HG03575 (cell line): Measurements from ENCODE around the gene TIMP2.
"Not testable (repeated sequence)": the region's sequence is repeated elsewhere in the genome, so short reads cannot be mapped to it uniquely, and the experiment has no call there.

ENCODE experiments used
- ATAC-seq: cut with Tn5 transposase; IDR thresholded peaks from one replicate; pipeline ENCODE4 v1.9.1; 2021; ENCODE audit not compliant: unreplicated experiment, insufficient number of reproducible peaks, low FRiP score; ENCODE audit errors: extremely low read depth

The TIMP2 gene

DNA sequence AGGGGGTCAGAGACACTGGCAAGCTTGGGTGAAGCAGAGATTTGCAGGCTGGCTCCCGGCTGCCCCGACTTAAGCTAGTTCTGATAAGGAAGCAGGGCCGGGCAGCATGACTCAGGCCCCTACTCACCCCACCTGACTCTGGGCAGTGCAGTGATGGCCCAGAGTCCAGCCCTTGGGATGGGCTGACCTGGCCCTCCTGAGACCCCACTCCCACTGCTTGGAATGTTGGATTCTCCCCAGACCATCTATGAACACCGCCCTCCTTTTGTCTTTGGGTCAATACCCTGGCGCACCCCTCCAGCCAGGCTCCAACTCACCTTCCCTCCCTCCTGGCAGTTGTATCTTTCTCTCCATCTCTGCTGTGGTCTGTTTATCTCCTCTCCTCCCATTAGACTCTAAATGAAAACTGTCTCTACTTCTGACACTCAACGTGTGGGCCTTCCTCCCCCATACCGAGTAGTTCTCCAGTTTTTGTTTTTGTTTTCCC is 33.5 kb upstream of the TIMP2 start:
- ATAC-seq, result no peak

DNA sequence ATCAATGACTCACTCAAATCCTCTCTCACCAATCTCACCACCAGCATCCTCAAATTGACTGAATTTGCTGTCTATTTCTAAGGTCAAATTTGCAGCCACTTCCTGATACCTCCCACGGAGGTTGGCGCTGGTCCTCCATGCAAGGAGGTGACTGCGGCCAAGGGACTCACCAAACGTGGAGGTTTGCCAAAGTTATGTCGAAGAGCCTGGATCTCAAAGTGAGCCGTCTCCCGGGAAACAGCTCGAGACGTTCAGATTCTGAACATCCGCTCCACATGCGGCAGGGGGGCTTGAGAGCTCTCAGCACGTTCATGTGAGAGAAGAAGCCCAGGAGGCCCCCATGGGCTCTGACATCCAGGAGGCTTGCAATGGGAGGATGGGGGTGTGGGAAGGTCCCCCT is 31.9 kb upstream of the TIMP2 start:
- ATAC-seq, result no peak

GRCh38 chr17:78956254-78956653 is 31.1 kb upstream of the TIMP2 start:
- ATAC-seq, result no peak

GRCh38 chr17:78954684-78955083 is 29.5 kb upstream of the TIMP2 start:
- no peak for ATAC-seq

- ATAC-seq, result no peak
Measured at GRCh38 chr17:78953356-78954350, 28.5 kb upstream of the TIMP2 start.

DNA sequence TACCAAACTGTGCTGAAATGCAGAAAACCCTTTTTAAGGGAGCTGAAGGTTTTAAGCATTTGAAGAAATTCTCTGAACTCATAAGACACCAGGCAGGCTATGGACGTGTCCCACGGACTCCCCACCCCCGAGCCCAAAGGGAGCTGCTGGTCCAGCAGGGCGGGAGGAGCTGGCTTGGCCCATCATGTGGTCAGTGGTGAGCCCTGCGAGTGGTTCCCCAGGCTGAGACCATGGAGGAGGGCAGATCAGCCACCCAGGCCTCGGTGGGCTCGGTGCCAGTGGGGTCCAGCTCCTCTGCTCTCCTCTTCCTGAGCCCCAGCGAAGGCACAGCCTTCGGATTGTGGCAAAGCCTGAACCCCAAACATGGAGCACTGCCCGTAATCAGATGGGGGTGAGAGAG is 27.5 kb upstream of the TIMP2 start:
- no peak for ATAC-seq

DNA sequence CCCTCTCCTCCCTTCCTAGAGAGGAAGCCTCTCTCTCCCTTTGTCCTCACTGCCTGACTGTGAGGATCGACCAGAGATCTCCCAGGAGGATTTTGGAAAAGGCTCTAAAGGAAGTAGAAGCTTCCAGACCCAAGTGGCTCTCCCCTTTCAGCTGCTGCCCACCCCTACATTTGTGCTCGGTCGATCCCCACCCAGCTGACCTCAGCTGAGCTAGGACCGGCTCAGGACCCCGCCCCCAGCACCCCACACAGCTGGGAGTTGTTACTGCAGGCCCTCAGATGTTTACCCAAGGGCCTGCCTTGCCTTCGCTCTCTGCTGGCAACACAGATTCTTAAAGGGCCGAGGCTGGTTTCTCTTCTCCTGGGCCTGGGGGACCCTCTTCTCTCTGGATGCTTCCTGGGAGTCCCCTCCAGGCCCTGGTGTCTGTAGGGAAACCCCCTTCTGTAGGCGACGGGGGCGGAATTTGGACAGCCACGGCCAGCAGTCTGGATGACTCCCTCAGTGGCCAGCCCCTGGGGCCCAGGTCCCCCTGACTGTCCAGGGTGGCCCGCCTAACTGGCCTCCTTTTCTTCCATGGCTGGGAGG is 26.9 kb upstream of the TIMP2 start:
- no peak for ATAC-seq

- ATAC-seq, result no peak
Measured at GRCh38 chr17:78950870-78951269, 25.7 kb upstream of the TIMP2 start.

GRCh38 chr17:78947235-78948149 is 22.3 kb upstream of the TIMP2 start:
- ATAC-seq, result no peak

DNA sequence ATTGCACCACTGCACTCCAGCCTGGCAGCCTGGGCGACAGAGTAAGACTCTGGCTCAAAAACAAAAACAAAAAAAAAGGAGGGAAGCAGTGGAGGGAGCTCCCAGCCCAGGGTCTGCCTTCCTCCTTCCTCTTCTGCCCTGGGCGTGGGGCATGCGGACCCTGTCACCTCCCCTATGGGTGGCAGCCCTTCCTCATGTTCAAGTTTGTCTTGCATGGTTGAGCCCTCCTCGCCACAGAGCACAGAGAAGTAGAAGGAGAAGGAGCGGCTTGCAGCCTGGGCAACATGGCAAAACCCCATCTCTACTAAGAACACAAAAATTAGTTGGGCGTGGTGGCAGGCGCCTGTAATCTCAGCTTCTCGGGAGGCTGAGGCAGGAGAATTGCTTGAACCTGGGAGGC is 21.4 kb upstream of the TIMP2 start:
- ATAC-seq, result no peak

DNA sequence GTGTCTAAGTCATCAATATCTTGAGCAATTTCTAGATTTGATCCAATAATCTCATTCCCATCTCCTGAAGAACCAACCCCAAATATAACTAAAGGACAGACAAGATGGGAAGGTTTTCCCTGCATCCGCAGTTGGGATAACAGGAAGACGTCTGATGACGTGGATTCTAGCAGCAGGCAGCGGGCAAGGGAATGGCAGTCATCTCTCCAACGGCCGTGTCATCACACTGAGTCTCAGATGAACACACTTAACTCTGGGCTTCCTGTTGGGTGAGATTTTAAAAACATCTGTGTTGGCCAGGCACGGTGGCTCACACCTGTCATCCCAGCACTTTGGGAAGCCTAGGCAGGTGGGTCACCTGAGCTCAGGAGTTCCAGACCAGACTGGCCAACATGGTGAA is 20.9 kb upstream of the TIMP2 start:
- ATAC-seq, result no peak

- ATAC-seq, result not testable (repeated sequence)
Measured at GRCh38 chr17:78945455-78945854, 20.3 kb upstream of the TIMP2 start.

GRCh38 chr17:78944956-78945355 is 19.8 kb upstream of the TIMP2 start:
- no peak for ATAC-seq

DNA sequence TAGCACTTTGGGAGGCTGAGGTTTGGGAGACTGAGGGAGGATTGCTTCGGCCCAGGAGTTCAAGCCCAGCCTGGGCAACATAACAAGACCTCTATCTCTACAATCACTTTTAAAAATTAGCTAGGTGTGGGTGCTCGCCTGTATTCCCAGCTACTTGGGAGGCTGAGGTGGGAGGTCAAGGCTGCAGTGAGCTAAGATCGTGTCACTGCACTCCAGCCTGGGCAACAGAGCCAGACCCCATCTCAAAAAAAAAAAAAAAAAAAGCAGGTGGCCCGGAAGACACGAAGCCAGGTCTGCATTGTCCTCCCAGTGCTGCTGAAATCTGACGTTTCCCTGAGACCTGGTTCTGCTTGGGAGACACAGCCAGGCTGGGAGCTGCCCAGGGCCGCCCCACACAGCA is 18.8 kb upstream of the TIMP2 start:
- ATAC-seq, result no peak

- ATAC-seq, result no peak
Measured at GRCh38 chr17:78940708-78941107, 15.5 kb upstream of the TIMP2 start.

- ATAC-seq, result no peak
Measured at GRCh38 chr17:78940258-78940657, 15.1 kb upstream of the TIMP2 start.

DNA sequence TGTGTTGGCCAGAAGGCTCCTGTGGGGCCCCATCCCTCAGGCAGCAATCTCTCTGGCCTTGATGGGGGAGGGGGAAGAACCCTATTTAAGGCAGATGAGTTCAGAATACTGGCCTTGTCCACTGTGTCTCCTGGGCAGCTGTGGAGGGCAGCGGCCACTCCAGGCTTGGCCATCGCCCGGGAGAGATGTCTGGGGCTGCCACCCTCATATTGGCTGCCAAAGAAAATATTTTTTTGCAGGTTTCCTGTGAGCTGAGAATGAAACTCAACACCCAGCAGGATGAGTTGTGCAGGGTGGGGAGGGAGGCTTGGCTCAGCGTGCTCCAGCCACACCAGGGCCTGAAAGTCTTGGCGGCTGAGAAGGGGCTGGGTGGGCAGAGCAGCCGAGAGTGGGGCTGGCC is 14.4 kb upstream of the TIMP2 start:
- no peak for ATAC-seq

GRCh38 chr17:78937561-78937960 is 12.4 kb upstream of the TIMP2 start:
- no peak for ATAC-seq
